ENCODE measurements around the gene DLGAP1. TPM values are rescaled to one million over a fixed set of nuclear protein-coding genes. Genes with fewer than 3 reads are reported as not detected.

The DLGAP1 gene
- total RNA-seq, 1 experiment from 2014 or later: 0.14 TPM

DNA sequence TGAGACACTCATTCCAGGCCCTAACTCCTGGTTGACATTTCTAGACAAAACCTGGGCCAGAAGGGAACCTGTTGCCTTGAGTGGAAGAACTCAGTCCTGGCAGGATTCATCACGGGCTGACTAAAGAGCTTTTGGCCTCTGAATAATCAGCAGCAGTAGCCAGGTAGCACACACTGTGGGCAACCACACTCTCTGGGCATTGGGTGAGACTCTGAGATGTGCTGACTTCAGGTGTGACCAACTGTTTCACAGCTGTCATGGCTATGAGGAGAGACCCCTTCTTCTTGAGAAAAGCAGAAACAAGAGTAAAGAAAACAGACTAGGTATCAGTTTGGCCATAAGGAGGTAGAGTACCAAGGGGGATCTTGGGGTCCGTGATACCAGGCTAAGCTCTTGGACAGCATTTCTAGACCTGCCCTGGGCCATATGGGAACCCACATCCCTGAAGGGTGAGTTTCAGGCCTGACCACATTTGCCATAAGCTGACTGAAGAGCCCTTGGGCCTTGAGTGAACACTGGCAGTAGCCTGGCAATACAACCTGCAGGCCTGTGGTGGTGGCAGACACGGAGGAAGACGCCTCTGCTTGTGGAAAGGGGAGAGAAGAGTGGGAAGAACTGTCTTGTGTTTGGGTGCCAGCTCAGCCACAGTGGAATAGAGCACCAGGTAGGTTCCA is 230.9 kb downstream of the DLGAP1 start:
- in situ Hi-C loops (cut with HindIII; ENCODE audit: low pct_unique_long_range_greater_than_20kb, low sequenced_read_pairs): no loop called here
- DNase-seq (ENCODE audit: low read depth): no peak

DNA sequence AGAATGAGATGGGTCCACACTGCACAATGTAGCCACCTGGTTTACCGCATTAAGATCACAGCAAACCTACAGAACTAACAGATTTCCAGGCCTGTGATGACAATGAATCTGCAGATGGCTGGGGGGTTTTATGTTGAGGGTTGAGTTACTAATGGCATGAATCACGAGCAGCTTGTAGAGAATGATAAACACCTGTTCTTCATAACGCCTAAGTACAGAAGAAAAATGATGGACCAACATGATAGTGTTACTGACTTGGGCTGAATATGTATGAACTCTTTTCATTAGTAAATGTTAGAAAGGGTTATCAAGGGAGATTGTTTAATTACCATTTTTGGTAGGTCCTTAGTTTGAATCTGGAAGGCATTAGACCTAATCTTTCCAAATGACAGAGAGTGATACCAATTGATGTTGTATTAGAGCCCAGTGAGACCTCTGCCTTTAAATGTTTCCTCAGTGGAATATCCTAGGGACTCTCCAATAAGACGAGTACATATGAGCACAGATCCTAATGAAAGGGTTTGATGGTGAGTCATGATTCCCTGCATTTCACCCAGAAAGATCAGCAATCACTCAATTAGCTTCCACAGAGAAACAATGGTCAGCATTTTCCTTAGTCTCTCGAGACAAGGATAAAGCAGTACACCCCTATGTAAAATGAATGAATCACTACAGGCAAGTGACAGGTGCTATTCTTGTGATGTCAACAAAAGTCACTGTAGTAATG is 243.8 kb downstream of the DLGAP1 start:
- no peak for DNase-seq (ENCODE audit: low read depth)
- in situ Hi-C loops (cut with HindIII; ENCODE audit: low pct_unique_long_range_greater_than_20kb, low sequenced_read_pairs): no loop called here

DNA sequence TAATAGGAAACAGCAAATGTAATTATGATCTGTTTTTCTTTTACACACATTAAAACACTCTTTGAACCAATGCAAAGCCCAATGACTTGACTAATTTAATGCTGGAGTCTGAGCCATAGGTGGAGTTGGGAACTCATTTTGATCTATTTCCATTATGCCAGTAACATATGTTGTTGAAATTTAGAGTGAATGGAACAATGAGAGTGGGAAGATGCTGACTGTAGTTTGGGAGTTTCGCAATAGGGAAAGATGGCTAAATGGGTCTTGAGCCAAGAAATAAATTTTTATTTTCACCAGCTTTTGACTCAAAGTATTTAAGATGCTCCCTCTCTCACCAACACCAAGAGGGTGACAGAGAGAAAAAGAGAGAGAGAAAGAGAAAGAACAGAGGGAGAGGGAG is 246.7 kb downstream of the DLGAP1 start:
- in situ Hi-C loops (cut with HindIII; ENCODE audit: low pct_unique_long_range_greater_than_20kb, low sequenced_read_pairs): no loop called here
- no peak for DNase-seq (ENCODE audit: low read depth)

DNA sequence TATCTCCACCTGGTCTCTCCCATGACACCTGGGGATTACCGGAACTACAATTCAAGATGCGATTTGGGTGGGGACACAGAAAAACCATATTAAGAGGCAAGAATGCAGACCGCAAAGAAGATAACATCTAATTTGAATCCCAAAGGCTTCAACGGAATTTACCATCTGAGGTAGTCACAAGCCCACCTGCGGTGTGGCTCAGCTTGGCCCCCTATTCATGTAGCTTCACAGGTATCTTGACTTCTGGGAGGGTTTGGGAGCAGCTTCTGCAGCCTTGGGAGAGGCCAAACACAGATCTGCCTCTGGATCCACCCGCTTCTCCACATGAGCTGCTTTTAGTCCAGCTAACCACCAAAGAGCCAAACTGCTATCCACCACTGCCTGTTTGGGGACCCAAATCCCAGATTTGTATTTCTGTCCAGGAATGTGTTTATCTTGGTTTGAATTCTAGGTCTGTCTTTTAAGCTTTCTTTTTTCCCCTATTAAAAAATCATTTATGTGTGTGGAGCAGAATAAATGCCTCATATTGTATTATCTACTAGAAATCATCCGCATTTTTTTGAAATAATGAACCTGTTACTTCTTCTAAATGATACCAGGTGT is 247.6 kb downstream of the DLGAP1 start:
- DNase-seq (ENCODE audit: low read depth): no peak
- in situ Hi-C loops (cut with HindIII; ENCODE audit: low pct_unique_long_range_greater_than_20kb, low sequenced_read_pairs): no loop called here

- DNase-seq (ENCODE audit: low read depth): no peak
- in situ Hi-C loops (cut with HindIII; ENCODE audit: low pct_unique_long_range_greater_than_20kb, low sequenced_read_pairs): no loop called here
Observed at GRCh38 chr18:4204438-4204720, 250.7 kb downstream of the DLGAP1 start.

DNA sequence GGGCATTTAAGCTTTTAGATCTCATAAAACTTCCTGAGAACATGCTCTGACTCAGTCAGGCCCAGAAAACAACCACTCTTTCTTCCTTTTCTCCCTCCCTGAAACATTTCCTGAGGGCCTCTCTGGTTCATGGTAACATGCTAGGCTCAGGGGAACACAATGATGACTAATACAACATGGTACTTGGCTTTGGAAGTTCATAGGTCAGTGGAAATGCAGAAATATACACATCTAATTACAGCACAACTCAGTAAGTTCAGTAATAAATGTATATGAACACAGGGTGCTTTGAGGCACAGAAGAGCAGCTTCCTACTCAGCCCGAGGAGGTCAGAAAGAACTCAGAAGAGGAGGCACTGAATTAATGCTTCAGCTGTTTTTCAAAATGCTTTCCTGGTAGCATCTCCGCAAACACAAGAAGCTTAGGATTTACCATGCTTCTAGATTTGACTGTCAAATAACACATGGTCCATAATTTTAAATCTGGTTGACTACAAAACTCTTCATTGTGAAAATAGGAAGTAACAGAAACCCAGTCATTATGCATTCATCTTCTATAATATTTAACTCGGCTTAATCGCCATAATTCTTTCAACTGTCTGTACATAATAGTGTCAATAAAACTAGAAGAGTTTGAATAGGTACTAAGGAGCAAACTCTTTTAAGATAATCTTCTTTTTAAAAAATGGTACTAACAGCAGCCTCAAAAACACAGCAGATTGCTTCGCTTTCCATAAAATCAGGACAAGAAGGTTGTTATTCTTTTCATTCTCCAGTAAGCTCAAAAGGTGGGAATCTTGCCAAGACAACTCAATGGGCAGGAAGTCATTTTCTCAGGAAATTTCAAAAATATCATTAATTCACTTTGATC is 251.3 kb downstream of the DLGAP1 start:
- in situ Hi-C loops (cut with HindIII; ENCODE audit: low pct_unique_long_range_greater_than_20kb, low sequenced_read_pairs): no loop called here
- DNase-seq (ENCODE audit: low read depth): no peak

GRCh38 chr18:4200399-4200798 is 254.7 kb downstream of the DLGAP1 start:
- DNase-seq (ENCODE audit: low read depth): no peak
- in situ Hi-C loops (cut with HindIII; ENCODE audit: low pct_unique_long_range_greater_than_20kb, low sequenced_read_pairs): no loop called here

- in situ Hi-C loops (cut with HindIII; ENCODE audit: low pct_unique_long_range_greater_than_20kb, low sequenced_read_pairs): no loop called here
- no peak for DNase-seq (ENCODE audit: low read depth)
Observed at GRCh38 chr18:4198956-4199355, 256.2 kb downstream of the DLGAP1 start.

DNA sequence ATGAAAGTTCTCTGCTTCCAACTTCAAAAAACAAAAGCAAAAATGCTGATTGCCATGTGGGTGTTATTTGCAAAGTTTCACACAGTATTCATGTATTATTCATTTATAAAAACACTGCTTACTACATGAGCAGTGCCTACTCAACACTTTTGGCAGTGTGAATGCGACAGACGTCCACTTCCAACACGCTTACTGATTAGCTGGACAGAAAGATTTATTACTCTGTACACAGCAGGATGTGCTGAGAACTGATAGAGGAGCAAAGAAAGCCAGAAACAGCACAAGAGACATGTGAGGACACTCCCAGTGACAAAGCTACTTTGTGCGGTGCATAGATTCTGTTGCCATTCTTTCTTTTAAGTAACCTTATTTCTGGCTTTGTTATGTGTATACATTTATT is 258.8 kb downstream of the DLGAP1 start:
- no peak for DNase-seq (ENCODE audit: low read depth)
- in situ Hi-C loops (cut with HindIII; ENCODE audit: low pct_unique_long_range_greater_than_20kb, low sequenced_read_pairs): no loop called here

- no peak for DNase-seq (ENCODE audit: low read depth)
- in situ Hi-C loops (cut with HindIII; ENCODE audit: low pct_unique_long_range_greater_than_20kb, low sequenced_read_pairs): no loop called here
Observed at GRCh38 chr18:4193086-4193485, 262.0 kb downstream of the DLGAP1 start.

- DNase-seq (ENCODE audit: low read depth): no peak
- in situ Hi-C loops (cut with HindIII; ENCODE audit: low pct_unique_long_range_greater_than_20kb, low sequenced_read_pairs): no loop called here
Observed at GRCh38 chr18:4181882-4182568, 273.1 kb downstream of the DLGAP1 start.

DNA sequence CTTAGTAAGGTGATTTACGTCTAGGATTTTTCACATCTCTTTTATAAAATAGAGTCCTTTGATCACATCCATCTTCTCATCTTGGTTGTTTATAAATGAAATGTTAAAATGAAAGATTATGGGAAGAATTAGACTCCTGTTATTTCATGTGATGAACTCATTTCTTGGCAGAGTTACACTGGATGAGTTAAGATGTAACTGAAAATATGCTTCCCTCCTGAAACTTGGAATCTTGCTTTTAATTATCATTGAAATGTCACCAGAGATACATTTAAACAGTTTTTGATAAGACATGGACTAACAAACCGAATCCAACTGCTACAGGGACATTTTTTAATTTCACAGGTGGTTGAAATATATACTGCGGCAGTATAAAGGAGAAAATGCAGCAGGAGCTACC is 274.0 kb downstream of the DLGAP1 start:
- no peak for DNase-seq (ENCODE audit: low read depth)
- in situ Hi-C loops (cut with HindIII; ENCODE audit: low pct_unique_long_range_greater_than_20kb, low sequenced_read_pairs): no loop called here

GRCh38 chr18:4172196-4173100 is 282.7 kb downstream of the DLGAP1 start:
- in situ Hi-C loops (cut with HindIII; ENCODE audit: low pct_unique_long_range_greater_than_20kb, low sequenced_read_pairs): no loop called here
- no peak for DNase-seq (ENCODE audit: low read depth)

DNA sequence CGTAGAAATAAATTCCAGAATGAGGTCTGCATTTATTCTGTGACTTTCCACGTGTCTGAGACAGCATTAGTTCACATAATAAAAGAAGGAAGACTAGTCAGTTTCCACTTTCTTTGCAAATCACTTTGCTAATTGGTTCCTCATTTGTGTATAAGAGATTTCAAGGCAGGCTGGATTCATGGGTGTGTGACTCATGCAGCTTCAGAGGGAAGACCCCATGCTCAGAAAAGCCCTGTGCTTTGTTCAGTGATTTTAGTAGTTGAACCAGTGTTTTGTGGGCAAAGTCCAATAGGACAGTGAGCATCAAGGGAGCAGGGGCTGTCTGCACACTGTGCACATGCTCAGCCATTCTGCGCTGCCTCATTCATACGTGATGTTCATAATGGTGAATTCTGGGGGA is 297.8 kb downstream of the DLGAP1 start:
- in situ Hi-C loops (cut with HindIII; ENCODE audit: low pct_unique_long_range_greater_than_20kb, low sequenced_read_pairs): no loop called here
- DNase-seq (ENCODE audit: low read depth): no peak

DNA sequence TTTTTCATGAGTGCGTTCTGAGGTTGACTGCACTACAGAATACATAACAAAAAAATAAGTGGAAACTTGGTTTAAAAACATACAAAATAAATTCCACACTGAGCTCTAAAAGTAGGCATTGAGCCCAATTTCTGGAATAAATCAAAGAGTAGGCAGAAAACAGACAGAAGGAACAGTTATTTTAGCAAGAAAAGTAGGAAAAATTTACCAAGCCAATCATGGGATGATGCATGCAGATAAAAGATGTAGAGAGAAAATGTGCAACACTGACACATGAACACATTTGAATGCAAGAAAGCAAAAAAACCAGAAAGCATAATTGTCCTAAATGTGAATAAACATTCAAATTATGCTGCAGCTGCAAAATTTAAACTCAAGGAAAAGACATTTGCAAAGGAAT is 308.3 kb downstream of the DLGAP1 start:
- in situ Hi-C loops (cut with HindIII; ENCODE audit: low pct_unique_long_range_greater_than_20kb, low sequenced_read_pairs): no loop called here
- DNase-seq (ENCODE audit: low read depth): no peak

- no peak for DNase-seq (ENCODE audit: low read depth)
- in situ Hi-C loops (cut with HindIII; ENCODE audit: low pct_unique_long_range_greater_than_20kb, low sequenced_read_pairs): no loop called here
Observed at GRCh38 chr18:4144201-4144600, 310.9 kb downstream of the DLGAP1 start.

DNA sequence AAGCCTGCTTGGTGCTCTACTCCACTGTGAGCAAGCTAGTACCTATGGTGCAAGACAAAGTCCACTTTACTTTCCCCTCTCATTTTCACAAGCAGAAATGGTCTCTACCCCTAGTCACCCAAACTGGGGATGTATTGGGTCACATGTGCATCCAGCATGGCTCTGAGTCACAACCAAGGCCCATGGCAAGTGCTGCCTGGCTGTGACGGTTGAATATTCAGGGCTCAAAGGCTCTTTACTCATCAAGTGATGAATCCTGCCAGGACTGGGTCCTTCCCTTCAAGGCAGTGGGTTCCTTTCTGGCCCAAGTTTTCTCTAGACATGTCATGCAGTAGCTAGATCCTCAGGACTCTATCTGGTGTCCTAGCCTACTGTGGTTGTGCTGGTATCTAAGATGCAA is 311.5 kb downstream of the DLGAP1 start:
- no peak for DNase-seq (ENCODE audit: low read depth)
- in situ Hi-C loops (cut with HindIII; ENCODE audit: low pct_unique_long_range_greater_than_20kb, low sequenced_read_pairs): no loop called here

- in situ Hi-C loops (cut with HindIII; ENCODE audit: low pct_unique_long_range_greater_than_20kb, low sequenced_read_pairs): no loop called here
- DNase-seq (ENCODE audit: low read depth): no peak
Observed at GRCh38 chr18:4142876-4143275, 312.2 kb downstream of the DLGAP1 start.
